ENCODE data around the gene POLDIP2. TPM values are rescaled to one million over a fixed set of nuclear protein-coding genes. Genes with fewer than 3 reads are reported as not detected.

Gene POLDIP2
- total and polyA plus RNA-seq, 10 of the 15 experiments (the other 5 are each of a cell fraction or from before 2014, with no cell fraction given) = 22.8 to 196 (median 121) TPM

DNA sequence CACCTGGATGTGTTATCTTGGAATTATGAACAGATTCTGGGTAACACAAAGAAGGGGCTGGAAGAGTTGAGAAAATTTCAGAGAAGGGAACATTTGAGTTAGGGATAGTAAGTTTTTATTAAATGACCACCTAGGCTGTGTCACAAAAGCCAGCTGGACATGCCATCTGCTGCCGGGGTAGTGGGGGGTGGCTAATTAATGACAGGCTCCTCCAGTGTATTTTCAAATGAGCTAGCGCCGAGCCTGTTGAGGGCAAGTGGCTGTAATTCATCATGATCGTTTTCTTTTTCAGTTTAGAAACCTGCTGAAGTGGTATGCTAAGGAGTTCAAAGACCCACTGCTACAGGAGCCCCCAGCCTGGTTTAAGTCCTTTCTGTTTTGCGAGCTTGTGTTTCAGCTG is 32.1 kb downstream of the POLDIP2 start (continued):
- TF ChIP-seq MLLT1 (IDR thresholded peaks at IDR 0.05) = no peak

- H2AFZ ChIP-seq (ENCODE audit: control insufficient read depth, low read depth, low read length) = no peak overlapping the region
- H3K4me2 ChIP-seq (ENCODE audit: control insufficient read depth, insufficient read depth) = peak overlapping the region; percentile 26; the same call in 1 of the 2 replicates
- H4K20me1 ChIP-seq (ENCODE audit: control insufficient read depth, insufficient read depth) = no peaks in the 10 kb centered on the region
- POLR2A ChIA-PET = interaction anchor here (0.9 kb wide), 1 partner anchor 431 kb away, joined by 4 read pairs; the partner anchor contains the start of gene LYRM9
- peaks cover 50% of the 10 kb centered on the region for H3K79me2 ChIP-seq (ENCODE audit: control insufficient read depth, insufficient read depth, low read length)
- no peak overlapping the region for H3K4me3 ChIP-seq
- CTCF ChIA-PET = no interaction called here
- TF ChIP-seq RBBP5 (conservative IDR thresholded peaks at IDR 0.05) (no peak), NRF1 (conservative IDR thresholded peaks at IDR 0.05; ENCODE audit: low read depth, low read length) (no peak), ETV6 (conservative IDR thresholded peaks at IDR 0.05 in 1 of 2, IDR thresholded peaks at IDR 0.05 in 1 of 2; ENCODE audit: borderline replicate concordance in 1 of 2, low read depth in 1 of 2) (no peak), CHD4 (IDR thresholded peaks at IDR 0.05) (no peak)
- intact Hi-C loops (cut with micrococcal nuclease; ENCODE audit: unreplicated experiment) = loop anchor here (5.0 kb wide), 1 partner anchor 92 kb away; no protein-coding TSS in a partner anchor
- RAD21 ChIA-PET (ENCODE audit: unreplicated experiment) = no interaction called here
- H3K27ac ChIP-seq (ENCODE audit: control insufficient read depth, insufficient read depth) = no peak overlapping the region
- H3K9me3 ChIP-seq (replicated peaks; ENCODE audit: control insufficient read depth, insufficient read depth, low read length) = no peaks in the 10 kb centered on the region
- SMC1A ChIA-PET (ENCODE audit: uncharacterized antibody, unreplicated experiment) = no interaction called here
- no peak overlapping the region for H3K9ac ChIP-seq (ENCODE audit: control insufficient read depth, insufficient read depth, low read length)
- FAIRE-seq (no peak), ATAC-seq (no peak), DNase-seq (ENCODE audit: low read depth, low spot score) (no peak)
- BruUV-seq (replicated peaks) = no TSS peak
- H3K36me3 ChIP-seq (ENCODE audit: control insufficient read depth in 2 of 2, insufficient read depth in 2 of 2, low read length in 1 of 2) = peaks cover 11 to 13% of the 10 kb centered on the region in 2 experiments
- WGBS (ENCODE audit: insufficient coverage, insufficient replicate concordance, low lambda C conversion rate, missing lambda C conversion rate) = 73% methylated on average over 3 of the region's 3 CpGs
- no peaks in the 10 kb centered on the region for H3K27me3 ChIP-seq (replicated peaks in 1 of 2; ENCODE audit: control insufficient read depth in 2 of 2, insufficient read depth in 2 of 2, low read length in 1 of 2)
- in situ Hi-C loops (cut with MboI) = no loop called here
- peaks cover 6% of the 10 kb centered on the region; the same call in 1 of the 2 replicates for H3K4me1 ChIP-seq (ENCODE audit: control insufficient read depth, insufficient read depth, low read length)
Measured at GRCh38 chr17:28324781-28325180, 32.5 kb downstream of the POLDIP2 start.

All from GM12878 (cell line).